ENCODE measurements around the gene AGAP3.

AGAP3 gene

GRCh38 chr7:151095123-151095797 lies 9.0 kb downstream of the AGAP3 start:
- no peak overlapping the region for H3K4me3 ChIP-seq (ENCODE audit: low read depth, low read length)
- DNase-seq (ENCODE audit: low read depth) = no peak
- TF ChIP-seq MYC (IDR thresholded peaks at IDR 0.05; ENCODE audit: low read depth, low read length) = no peak
- no peak for TF ChIP-seq MAX (IDR thresholded peaks at IDR 0.05; ENCODE audit: low read depth, low read length)
- TF ChIP-seq, protein P1, sequence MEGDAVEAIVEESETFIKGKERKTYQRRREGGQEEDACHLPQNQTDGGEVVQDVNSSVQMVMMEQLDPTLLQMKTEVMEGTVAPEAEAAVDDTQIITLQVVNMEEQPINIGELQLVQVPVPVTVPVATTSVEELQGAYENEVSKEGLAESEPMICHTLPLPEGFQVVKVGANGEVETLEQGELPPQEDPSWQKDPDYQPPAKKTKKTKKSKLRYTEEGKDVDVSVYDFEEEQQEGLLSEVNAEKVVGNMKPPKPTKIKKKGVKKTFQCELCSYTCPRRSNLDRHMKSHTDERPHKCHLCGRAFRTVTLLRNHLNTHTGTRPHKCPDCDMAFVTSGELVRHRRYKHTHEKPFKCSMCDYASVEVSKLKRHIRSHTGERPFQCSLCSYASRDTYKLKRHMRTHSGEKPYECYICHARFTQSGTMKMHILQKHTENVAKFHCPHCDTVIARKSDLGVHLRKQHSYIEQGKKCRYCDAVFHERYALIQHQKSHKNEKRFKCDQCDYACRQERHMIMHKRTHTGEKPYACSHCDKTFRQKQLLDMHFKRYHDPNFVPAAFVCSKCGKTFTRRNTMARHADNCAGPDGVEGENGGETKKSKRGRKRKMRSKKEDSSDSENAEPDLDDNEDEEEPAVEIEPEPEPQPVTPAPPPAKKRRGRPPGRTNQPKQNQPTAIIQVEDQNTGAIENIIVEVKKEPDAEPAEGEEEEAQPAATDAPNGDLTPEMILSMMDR (IDR thresholded peaks at IDR 0.05; ENCODE audit: low read depth, low read length) = no peak
- TF ChIP-seq POLR2A (IDR thresholded peaks at IDR 0.05; ENCODE audit: extremely low read depth, insufficient read length) = no peak

DNA sequence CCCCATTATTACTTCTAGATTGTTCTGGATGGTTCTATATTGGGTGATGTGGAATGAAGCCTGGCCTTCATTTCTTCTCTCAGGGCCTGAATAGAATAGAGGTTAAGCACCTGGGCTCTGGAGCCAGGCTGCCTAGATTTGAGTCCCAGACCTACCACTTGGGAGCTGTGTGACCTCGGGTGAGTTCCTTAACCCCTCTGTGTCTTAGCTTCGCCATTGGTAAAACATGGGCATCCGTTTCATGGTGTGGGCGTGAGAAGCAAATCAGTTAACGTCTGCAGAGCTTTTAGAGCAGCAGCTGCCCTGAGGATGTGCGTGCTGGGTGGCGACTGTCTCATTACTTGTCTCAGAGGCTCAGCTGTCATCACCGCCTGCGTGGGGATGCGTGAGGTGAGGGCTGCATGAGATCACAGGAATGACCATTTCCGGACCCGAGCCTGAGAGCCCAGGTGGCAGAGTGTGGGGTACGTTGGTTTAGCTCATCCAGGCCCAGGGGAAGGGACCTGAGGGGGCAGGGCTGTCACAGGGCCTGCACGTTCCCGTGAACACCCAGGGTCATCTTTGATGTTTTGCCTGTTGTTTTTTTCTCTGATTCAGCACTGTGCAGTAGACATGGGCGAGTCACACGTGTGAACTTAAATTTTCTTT lies 9.7 kb downstream of the AGAP3 start:
- TF ChIP-seq POLR2A (IDR thresholded peaks at IDR 0.05; ENCODE audit: extremely low read depth, insufficient read length) (no peak), MYC (IDR thresholded peaks at IDR 0.05; ENCODE audit: low read depth, low read length) (no peak), MAX (IDR thresholded peaks at IDR 0.05; ENCODE audit: low read depth, low read length) (no peak)
- TF ChIP-seq, protein P1 (IDR thresholded peaks at IDR 0.05; ENCODE audit: low read depth, low read length) = no peak
- H3K4me3 ChIP-seq (ENCODE audit: low read depth, low read length) = no peak overlapping the region

DNA sequence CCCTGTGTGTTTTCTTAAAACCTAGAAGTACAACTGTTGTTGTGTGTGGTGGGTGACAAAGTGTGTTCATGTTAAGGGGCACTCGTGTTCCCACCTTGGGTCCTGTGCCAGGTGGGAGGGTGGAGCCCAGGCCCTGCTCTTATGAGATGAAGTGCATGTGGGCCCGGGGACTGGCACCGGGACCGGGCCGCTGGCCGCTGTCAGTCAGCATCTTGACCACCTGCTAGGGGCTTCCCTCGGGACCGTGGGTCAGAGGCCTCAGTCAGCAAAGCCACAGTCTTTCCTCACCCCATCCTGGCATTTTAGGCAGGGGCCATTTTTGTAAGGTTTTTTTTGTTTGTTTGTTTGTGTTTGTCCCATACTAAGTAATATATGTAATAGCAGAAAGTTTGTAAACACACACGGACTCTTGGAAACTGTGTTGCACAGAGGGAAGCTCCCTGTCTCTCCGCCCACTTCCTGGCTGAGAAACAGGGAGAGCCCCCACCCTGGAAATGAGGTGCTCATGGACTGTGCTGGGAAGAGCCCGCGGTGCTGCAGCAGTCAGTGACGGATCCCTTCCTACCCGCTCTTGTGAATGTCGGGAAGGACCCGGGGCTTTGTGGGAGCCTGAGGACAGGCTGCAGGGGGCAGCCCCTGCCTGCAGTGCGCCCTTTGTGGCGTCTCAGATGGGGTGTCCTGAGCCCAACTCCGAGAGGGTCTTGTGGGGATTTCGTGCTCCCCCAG lies 13.4 kb downstream of the AGAP3 start:
- H3K4me3 ChIP-seq (ENCODE audit: low read depth, low read length) = no peak overlapping the region
- TF ChIP-seq, protein P1 (IDR thresholded peaks at IDR 0.05; ENCODE audit: low read depth, low read length) = no peak
- no peak for TF ChIP-seq POLR2A (IDR thresholded peaks at IDR 0.05; ENCODE audit: extremely low read depth, insufficient read length)
- TF ChIP-seq MYC (IDR thresholded peaks at IDR 0.05; ENCODE audit: low read depth, low read length) = no peak
- no peak for TF ChIP-seq MAX (IDR thresholded peaks at IDR 0.05; ENCODE audit: low read depth, low read length)
- no peak for DNase-seq (ENCODE audit: low read depth)

More for the DNA sequence above, 9.7 kb downstream of the AGAP3 start:
- no peak for DNase-seq (ENCODE audit: low read depth)

DNA sequence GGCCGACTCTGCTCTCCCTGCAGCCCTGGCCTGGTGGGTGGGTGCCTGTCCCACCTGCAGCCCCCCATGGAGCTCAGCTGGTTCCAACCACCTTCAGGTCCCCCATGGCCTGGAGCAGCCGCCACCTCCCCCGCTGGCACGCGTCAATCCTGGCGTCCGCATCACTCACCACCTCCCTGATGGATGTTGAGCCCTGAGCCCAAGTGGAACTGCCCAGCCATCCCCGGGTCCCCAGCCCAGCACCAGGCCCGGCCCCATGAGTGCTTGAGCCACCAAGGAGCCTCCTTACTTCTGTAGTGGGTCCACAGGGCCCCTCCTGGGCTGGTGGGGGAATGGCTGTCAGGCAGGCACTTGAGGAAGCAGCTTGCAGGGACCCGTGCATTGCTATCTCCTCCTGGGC lies 14.6 kb downstream of the AGAP3 start:
- no peak for TF ChIP-seq MYC (IDR thresholded peaks at IDR 0.05; ENCODE audit: low read depth, low read length)
- TF ChIP-seq, protein P1 (IDR thresholded peaks at IDR 0.05; ENCODE audit: low read depth, low read length) = no peak
- no peak for TF ChIP-seq POLR2A (IDR thresholded peaks at IDR 0.05; ENCODE audit: extremely low read depth, insufficient read length)
- no peak for TF ChIP-seq MAX (IDR thresholded peaks at IDR 0.05; ENCODE audit: low read depth, low read length)
- no peak for DNase-seq (ENCODE audit: low read depth)

DNA sequence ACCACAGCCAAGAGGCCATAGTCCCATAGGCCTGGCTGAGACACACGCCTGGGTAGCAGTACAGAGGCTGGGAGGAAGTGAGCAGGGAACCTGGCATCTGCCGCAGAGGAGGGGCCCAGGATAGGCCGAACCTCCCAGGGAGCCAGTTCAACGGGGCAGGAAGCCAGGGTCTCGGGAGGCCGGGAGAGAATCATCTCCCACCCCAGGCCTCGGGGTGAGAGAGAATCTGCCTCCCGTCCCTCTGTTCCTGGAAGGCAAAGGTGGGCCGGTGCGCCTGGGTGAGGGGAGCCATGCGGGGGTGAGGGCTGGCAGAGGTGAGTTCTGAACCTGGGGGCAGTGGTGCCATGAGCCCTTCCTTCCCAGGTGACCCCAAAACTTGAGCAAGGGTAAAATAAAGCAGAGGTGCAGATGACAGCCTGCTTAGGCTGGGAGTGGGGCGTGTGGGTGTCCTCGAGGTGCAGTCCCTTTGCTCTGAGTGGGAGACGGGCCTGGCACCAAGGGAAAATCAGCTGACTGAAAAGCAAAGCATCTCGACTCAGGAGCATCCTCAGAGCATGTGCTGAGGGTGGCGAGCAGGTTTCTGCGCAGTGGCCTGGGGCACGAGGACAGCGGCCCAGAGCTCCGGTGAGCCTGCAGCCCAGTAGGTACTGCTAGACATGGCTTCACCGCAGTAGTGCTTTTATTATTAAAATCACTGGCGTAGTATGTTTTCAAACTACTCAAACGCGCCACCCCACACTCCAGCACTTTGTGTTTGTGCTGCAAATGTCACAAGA lies 15.5 kb downstream of the AGAP3 start:
- no peak for TF ChIP-seq MYC (IDR thresholded peaks at IDR 0.05; ENCODE audit: low read depth, low read length)
- TF ChIP-seq, protein P1 (IDR thresholded peaks at IDR 0.05; ENCODE audit: low read depth, low read length) = no peak
- TF ChIP-seq MAX (IDR thresholded peaks at IDR 0.05; ENCODE audit: low read depth, low read length) = no peak
- TF ChIP-seq POLR2A (IDR thresholded peaks at IDR 0.05; ENCODE audit: extremely low read depth, insufficient read length) = no peak
- DNase-seq (ENCODE audit: low read depth) = no peak
- no peak overlapping the region for H3K4me3 ChIP-seq (ENCODE audit: low read depth, low read length)

More for the DNA sequence above, 14.6 kb downstream of the AGAP3 start:
- H3K4me3 ChIP-seq (ENCODE audit: low read depth, low read length) = no peak overlapping the region
